OCI-LY7 (cell line): ENCODE measurements around the gene SMYD3.

Experiments
- EZH2phosphoT487 ChIP-seq: fragments of 200-600 bp; sonication (generic); IDR thresholded peaks from 2 replicates; pipeline ENCODE4 v1.6.1; 2018; ENCODE audit warnings: low read depth, borderline replicate concordance, mild to moderate bottlenecking, mixed run types, antibody characterized with exemption, low read length, moderate library complexity, mixed read lengths
- TF ChIP-seq, protein P1 (sequence below): fragments of 200-600 bp; sonication (generic); conservative IDR thresholded peaks from 2 replicates; pipeline ENCODE4 v1.5.1; 2014; ENCODE audit warnings: mild to moderate bottlenecking, antibody characterized with exemption, low read length, moderate library complexity, mixed read lengths

DNA sequence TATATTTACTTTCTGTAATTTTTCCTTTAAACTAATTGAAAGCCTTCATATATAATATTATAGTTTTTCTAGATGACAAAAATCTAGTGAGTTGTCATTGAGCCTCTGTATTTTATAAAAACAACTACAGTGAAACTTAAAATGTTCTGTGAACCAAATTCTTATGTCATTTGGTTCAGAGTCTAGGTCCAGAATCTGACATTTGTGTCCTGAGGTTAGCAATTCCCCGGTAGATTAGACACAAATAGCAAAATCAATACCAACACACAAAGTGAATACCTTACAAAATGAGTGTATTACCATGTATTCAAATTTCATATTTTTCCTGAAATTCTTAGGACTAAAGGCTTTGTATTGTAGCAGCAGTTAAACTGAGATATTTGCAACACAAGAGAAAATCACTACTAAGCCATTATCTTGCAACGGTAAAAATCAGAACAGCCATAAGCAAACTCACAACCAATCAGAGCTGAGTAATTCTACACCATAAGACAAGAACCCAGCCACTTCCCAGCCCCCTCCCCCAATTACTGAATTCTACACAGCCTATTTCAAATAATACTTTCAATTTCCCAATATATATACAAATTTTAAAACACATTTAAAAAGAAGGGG, 573.5 kb downstream of the SMYD3 start:
- TF ChIP-seq, protein P1, sequence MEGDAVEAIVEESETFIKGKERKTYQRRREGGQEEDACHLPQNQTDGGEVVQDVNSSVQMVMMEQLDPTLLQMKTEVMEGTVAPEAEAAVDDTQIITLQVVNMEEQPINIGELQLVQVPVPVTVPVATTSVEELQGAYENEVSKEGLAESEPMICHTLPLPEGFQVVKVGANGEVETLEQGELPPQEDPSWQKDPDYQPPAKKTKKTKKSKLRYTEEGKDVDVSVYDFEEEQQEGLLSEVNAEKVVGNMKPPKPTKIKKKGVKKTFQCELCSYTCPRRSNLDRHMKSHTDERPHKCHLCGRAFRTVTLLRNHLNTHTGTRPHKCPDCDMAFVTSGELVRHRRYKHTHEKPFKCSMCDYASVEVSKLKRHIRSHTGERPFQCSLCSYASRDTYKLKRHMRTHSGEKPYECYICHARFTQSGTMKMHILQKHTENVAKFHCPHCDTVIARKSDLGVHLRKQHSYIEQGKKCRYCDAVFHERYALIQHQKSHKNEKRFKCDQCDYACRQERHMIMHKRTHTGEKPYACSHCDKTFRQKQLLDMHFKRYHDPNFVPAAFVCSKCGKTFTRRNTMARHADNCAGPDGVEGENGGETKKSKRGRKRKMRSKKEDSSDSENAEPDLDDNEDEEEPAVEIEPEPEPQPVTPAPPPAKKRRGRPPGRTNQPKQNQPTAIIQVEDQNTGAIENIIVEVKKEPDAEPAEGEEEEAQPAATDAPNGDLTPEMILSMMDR: no peak
- no peak for TF ChIP-seq EZH2phosphoT487
